HepG2 (cell line): Measurements from ENCODE around the gene PMM2. TPM values are rescaled to one million over a fixed set of nuclear protein-coding genes. Genes with fewer than 3 reads are reported as not detected.
A peak's percentile ranks its signal among the peaks of the same experiment; 100 is the strongest.

ENCODE experiments used
- JUND ChIP-seq: sonication (generic); formaldehyde crosslinking; IDR thresholded peaks from 2 replicates; pipeline ENCODE4 v1.8.0; 2022; ENCODE audit warnings: mild to moderate bottlenecking, missing genetic modification reagents
- NFYB ChIP-seq: sonication (generic); formaldehyde crosslinking; IDR thresholded peaks from 2 replicates; pipeline ENCODE4 v1.4.0; 2020; ENCODE audit warnings: missing genetic modification reagents
- PAX8 ChIP-seq: sonication (generic); formaldehyde crosslinking; IDR thresholded peaks from 2 replicates; pipeline ENCODE4 v1.8.0; 2022; ENCODE audit warnings: mild to moderate bottlenecking, missing genetic modification reagents, borderline replicate concordance
- PAXIP1 ChIP-seq: sonication (generic); formaldehyde crosslinking; conservative IDR thresholded peaks from 2 replicates; pipeline ENCODE4 v1.4.0; 2020; ENCODE audit warnings: mild to moderate bottlenecking, missing genetic modification reagents, moderate library complexity
- SIX1 ChIP-seq: sonication (generic); formaldehyde crosslinking; IDR thresholded peaks from 2 replicates; pipeline ENCODE4 v1.4.0; 2020; ENCODE audit warnings: missing genetic modification reagents, borderline replicate concordance
- TBX2 ChIP-seq: sonication (generic); formaldehyde crosslinking; IDR thresholded peaks from 2 replicates; pipeline ENCODE4 v1.5.0; 2020; ENCODE audit warnings: missing genetic modification reagents, mild to moderate bottlenecking, borderline replicate concordance
- TEF ChIP-seq: sonication (generic); formaldehyde crosslinking; IDR thresholded peaks from 2 replicates; pipeline ENCODE4 v1.5.0; 2020; ENCODE audit warnings: missing genetic modification reagents
- ZC3H13 ChIP-seq: sonication (generic); formaldehyde crosslinking; IDR thresholded peaks from 2 replicates; pipeline ENCODE4 v1.8.1; 2023; ENCODE audit warnings: mild to moderate bottlenecking, missing genetic modification reagents, moderate library complexity
- ZNF513 ChIP-seq: sonication (generic); formaldehyde crosslinking; conservative IDR thresholded peaks from 2 replicates; pipeline ENCODE4 v1.5.0; 2020; ENCODE audit warnings: missing genetic modification reagents
- ZNF687 ChIP-seq: sonication (generic); formaldehyde crosslinking; IDR thresholded peaks from 2 replicates; pipeline ENCODE4 v1.5.1; 2020; ENCODE audit warnings: mild to moderate bottlenecking, missing genetic modification reagents, moderate library complexity
- ZNF777 ChIP-seq: sonication (generic); formaldehyde crosslinking; IDR thresholded peaks from 2 replicates; pipeline ENCODE4 v1.4.0; 2020; ENCODE audit warnings: missing genetic modification reagents
- ZNF883 ChIP-seq: sonication (generic); formaldehyde crosslinking; IDR thresholded peaks from 2 replicates; pipeline ENCODE4 v1.5.1; 2020; ENCODE audit warnings: mild to moderate bottlenecking, missing genetic modification reagents; ENCODE audit errors: not compliant biosample characterization
- polyA plus RNA-seq, 8 experiments: library from polyadenylated mRNA; depleted of rRNA in 3 of 8; stranded (reverse) in 7 of 8; unstranded in 1 of 8; fragments of >200 nt; fragmentation: Illumina TruSeq in 4 of 8; extraction: Trizol in 4 of 8; gene quantifications; 2 replicates each; pipeline versions ENCODE4 v1.2.1 to v1.2.3, GENCODE V29; 2011 to 2016; ENCODE audit warnings: low read depth in 4 of 8, missing spikeins in 1 of 8, mixed read lengths in 1 of 8; ENCODE audit not compliant: insufficient read depth in 1 of 8
- total RNA-seq, 5 experiments: library from RNA; depleted of rRNA; stranded (reverse); fragments of >200 nt; fragmentation: Illumina TruSeq; extraction: Trizol; gene quantifications; 2 replicates each; pipeline ENCODE4 v1.2.3, GENCODE V29; 2016; ENCODE audit warnings: low read depth in 1 of 5
- TF ChIP-seq, protein P1 (sequence below): sonication (generic); formaldehyde crosslinking; IDR thresholded peaks from 2 replicates; pipeline ENCODE4 v1.4.0; 2020; ENCODE audit warnings: missing genetic modification reagents
- TF ChIP-seq, protein P2 (sequence below): sonication (generic); formaldehyde crosslinking; IDR thresholded peaks from 2 replicates; pipeline ENCODE4 v1.8.1; 2023; ENCODE audit warnings: mild to moderate bottlenecking, missing genetic modification reagents

The PMM2 gene
- total and polyA plus RNA-seq, 2 of the 13 experiments (the other 11 are each of a cell fraction or from before 2014, with no cell fraction given), result 52.2 to 93.7 TPM

GRCh38 chr16:8797364-8798173, at the start of gene PMM2, which contains the start of gene TMEM186 (continued):
- TF ChIP-seq ZNF513 (CRISPR knock-in tag), result peak; percentile 83; the same call in 1 of the 2 replicates
- TF ChIP-seq ZNF687 (CRISPR knock-in tag), result peak; percentile 100
- TF ChIP-seq, protein P1, sequence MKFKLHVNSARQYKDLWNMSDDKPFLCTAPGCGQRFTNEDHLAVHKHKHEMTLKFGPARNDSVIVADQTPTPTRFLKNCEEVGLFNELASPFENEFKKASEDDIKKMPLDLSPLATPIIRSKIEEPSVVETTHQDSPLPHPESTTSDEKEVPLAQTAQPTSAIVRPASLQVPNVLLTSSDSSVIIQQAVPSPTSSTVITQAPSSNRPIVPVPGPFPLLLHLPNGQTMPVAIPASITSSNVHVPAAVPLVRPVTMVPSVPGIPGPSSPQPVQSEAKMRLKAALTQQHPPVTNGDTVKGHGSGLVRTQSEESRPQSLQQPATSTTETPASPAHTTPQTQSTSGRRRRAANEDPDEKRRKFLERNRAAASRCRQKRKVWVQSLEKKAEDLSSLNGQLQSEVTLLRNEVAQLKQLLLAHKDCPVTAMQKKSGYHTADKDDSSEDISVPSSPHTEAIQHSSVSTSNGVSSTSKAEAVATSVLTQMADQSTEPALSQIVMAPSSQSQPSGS (CRISPR knock-in tag), result peak; percentile 90
- 0 out of 2 replicates have a peak, but pooled peaks have one; percentile 31 for TF ChIP-seq JUND
- peak; percentile 99 for TF ChIP-seq ZNF883 (CRISPR knock-in tag)
- TF ChIP-seq PAX8 (CRISPR knock-in tag), result no peak
- TF ChIP-seq NFYB, result peak; percentile 50; the same call in 1 of the 2 replicates
- TF ChIP-seq TEF (CRISPR knock-in tag), result peak; percentile 83
- TF ChIP-seq, protein P2, sequence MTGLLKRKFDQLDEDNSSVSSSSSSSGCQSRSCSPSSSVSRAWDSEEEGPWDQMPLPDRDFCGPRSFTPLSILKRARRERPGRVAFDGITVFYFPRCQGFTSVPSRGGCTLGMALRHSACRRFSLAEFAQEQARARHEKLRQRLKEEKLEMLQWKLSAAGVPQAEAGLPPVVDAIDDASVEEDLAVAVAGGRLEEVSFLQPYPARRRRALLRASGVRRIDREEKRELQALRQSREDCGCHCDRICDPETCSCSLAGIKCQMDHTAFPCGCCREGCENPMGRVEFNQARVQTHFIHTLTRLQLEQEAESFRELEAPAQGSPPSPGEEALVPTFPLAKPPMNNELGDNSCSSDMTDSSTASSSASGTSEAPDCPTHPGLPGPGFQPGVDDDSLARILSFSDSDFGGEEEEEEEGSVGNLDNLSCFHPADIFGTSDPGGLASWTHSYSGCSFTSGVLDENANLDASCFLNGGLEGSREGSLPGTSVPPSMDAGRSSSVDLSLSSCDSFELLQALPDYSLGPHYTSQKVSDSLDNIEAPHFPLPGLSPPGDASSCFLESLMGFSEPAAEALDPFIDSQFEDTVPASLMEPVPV (CRISPR knock-in tag), result peak; percentile 99
- peak; percentile 88 for TF ChIP-seq ZC3H13 (CRISPR knock-in tag)
- TF ChIP-seq SIX1 (CRISPR knock-in tag), result no peak; the same call in none of the 2 replicates
- peak; percentile 99 for TF ChIP-seq TBX2 (CRISPR knock-in tag)
- TF ChIP-seq ZNF777, result peak; percentile 78
- peak; percentile 78 for TF ChIP-seq PAXIP1 (CRISPR knock-in tag)
